ENCODE data around the gene IGFN1. TPM values are rescaled to one million over a fixed set of nuclear protein-coding genes. Genes with fewer than 3 reads are reported as not detected.

IGFN1 gene
- total RNA-seq, result not detected

DNA sequence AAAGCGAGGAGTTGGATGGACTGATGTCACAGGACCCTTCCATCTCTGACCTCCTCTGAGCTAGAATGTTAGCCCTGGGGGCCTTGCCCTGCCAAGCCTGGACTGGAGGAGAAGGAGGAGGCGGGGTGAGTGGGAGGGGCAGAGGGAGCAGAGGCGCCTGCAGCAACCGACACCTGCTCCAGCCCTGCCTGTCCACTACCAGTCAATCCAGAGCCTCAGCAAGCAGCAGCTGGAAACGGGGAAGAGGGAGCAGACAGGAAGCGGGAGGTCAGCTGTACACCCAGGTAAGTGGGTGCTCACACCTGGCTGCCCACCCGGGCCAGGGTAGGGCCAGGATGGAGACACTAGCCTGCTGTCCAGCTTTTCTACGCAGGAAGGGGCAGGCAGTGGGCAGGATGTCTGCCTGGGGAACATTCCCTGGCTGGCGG lies at the start of gene IGFN1:
IGFN1 (plus strand) TSS at position 201 of the 428 bp plus-strand sequence. CDS start 2,470 bp downstream, outside the sequence.
- no peak for ATAC-seq
- H3K27ac Mint-ChIP-seq, result no peak within 1 kb of the TSS
- peaks cover 13% of the 10 kb centered on the region for H3K27me3 Mint-ChIP-seq
- H3K36me3 Mint-ChIP-seq (ENCODE audit: low read depth), result no peaks in the 10 kb centered on the region
- H3K4me3 Mint-ChIP-seq, result no peak within 1 kb of the TSS
- H3K9me3 Mint-ChIP-seq (ENCODE audit: low read depth), result no peaks in the 10 kb centered on the region
- DNase-seq, result no peak
- ChIA-PET POLR2A (interaction anchor here (1.7 kb wide), 1 partner anchor 20 kb away, joined by 9 read pairs; no protein-coding TSS in a partner anchor), CTCF (interaction anchor here (0.7 to 1.2 kb wide), 3 partner anchors 24 to 91 kb away, joined by 3 to 4 read pairs (median 3); no protein-coding TSS in a partner anchor)
- H3K4me1 Mint-ChIP-seq, result peaks cover 4% of the 10 kb centered on the region
- intact Hi-C loops (cut with DNase I, micrococcal nuclease), result loop anchor here in 1 of 2 experiments (1.0 kb wide), 2 partner anchors 19 to 36 kb away; partner anchors contain the start of gene TMEM9

DNA sequence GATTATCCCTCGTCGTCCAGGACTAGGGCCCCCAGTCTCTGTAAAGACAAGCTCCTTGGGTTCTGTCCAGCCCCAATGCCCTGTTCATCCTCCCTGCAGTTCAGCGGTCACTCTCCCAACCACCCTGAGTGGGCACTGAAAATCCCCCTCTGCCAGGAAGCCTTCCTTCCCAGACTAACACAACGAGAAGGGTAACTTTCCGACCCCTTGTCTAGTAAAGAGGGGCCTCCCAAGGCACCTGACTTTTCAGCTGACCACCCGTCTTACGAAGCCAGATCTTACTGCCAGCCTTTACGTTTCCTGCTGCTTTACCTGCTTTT lies 49.7 kb upstream of the IGFN1 start:
- H3K4me3 Mint-ChIP-seq, result no peak overlapping the region
- ChIA-PET POLR2A (no interaction called here), CTCF (interaction anchor here (0.6 to 1.2 kb wide), 4 partner anchors 22 to 587 kb away, joined by 3 to 4 read pairs (median 3); no protein-coding TSS in a partner anchor)
- H3K36me3 Mint-ChIP-seq (ENCODE audit: low read depth), result peaks cover 14% of the 10 kb centered on the region
- no peak overlapping the region for H3K27ac Mint-ChIP-seq
- H3K9me3 Mint-ChIP-seq (ENCODE audit: low read depth), result no peaks in the 10 kb centered on the region
- ATAC-seq (no peak), DNase-seq (no peak)
- no peaks in the 10 kb centered on the region for H3K27me3 Mint-ChIP-seq
- no peaks in the 10 kb centered on the region for H3K4me1 Mint-ChIP-seq
- intact Hi-C loops (cut with DNase I, micrococcal nuclease), result no loop called here

DNA sequence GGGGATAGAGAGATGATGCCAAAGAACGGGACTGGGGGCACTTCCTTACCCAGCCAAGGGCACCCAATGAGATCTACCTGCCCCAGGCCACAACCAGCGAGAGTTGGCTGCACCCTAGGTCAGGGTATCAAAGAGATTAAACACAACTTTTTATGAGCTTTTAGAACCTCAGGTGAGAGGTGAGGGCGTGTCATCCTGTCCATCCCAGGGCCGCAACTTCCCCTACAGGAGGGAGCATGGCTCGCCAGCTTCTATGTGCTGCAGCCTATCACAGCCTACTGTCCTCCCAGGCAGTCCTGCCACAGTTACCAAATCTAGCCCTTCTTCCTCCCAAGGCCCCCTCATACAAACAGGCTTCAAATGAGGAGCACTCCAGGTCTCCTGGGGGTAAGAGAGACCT lies 49.2 kb upstream of the IGFN1 start:
- peaks cover 17% of the 10 kb centered on the region for H3K36me3 Mint-ChIP-seq (ENCODE audit: low read depth)
- H3K27ac Mint-ChIP-seq, result no peak overlapping the region
- ATAC-seq (no peak), DNase-seq (no peak)
- POLR2A ChIA-PET, result interaction anchor here (0.8 kb wide), 1 partner anchor 30 kb away, joined by 3 read pairs; no protein-coding TSS in a partner anchor
- no peak overlapping the region for H3K4me3 Mint-ChIP-seq
- CTCF ChIA-PET, result interaction anchor here (0.6 kb wide), 1 partner anchor 586 kb away, joined by 3 read pairs; no protein-coding TSS in a partner anchor
- intact Hi-C loops (cut with DNase I, micrococcal nuclease), result no loop called here
- H3K27me3 Mint-ChIP-seq, result no peaks in the 10 kb centered on the region
- H3K4me1 Mint-ChIP-seq, result no peaks in the 10 kb centered on the region
- no peaks in the 10 kb centered on the region for H3K9me3 Mint-ChIP-seq (ENCODE audit: low read depth)

DNA sequence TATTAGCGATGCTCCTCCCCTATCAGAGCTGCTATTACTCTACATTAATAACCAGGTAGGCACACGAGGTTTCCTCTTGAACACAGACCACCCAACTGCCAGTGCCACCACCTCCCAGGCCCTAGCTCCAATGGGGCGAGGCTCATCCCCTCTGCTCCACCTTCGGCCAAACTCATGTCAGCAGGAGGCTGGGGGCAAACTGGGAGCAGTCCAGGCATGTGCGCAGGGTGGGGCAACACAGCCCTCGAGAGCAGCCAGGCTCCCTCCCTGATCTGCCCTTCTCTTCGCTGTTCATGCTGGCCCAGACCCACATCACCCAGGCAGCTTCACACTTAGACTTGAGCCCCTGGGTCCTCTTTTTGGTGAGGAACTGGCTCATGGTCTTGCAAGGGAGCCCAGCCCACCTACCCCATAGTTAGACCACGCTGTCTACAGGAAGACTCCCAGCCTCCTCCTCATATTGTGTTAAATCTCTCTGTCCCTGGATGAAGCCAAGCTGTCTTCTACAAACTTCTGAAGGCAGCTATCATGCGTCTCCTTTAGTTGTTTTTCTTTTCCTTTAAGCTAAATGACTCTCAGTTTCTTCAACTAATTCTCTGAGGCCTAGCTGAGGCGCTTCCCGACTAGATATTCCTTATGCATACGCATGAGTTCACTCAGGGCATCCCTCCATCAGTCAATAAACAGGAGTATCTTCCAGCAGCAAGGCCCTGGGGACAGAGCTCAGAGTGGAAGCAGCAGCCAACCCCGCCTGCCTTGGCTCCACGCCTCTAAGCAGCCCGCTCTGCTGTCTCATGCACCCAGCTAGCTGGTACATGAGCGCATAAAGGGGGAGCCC lies 48.4 kb upstream of the IGFN1 start:
- H3K4me3 Mint-ChIP-seq, result no peak overlapping the region
- CTCF ChIA-PET, result no interaction called here
- DNase-seq (no peak), ATAC-seq (no peak)
- POLR2A ChIA-PET, result interaction anchor here (0.8 kb wide), 1 partner anchor 29 kb away, joined by 3 read pairs; no protein-coding TSS in a partner anchor
- H3K36me3 Mint-ChIP-seq (ENCODE audit: low read depth), result peaks cover 14% of the 10 kb centered on the region
- H3K27me3 Mint-ChIP-seq, result no peaks in the 10 kb centered on the region
- H3K9me3 Mint-ChIP-seq (ENCODE audit: low read depth), result no peaks in the 10 kb centered on the region
- intact Hi-C loops (cut with DNase I, micrococcal nuclease), result no loop called here
- H3K4me1 Mint-ChIP-seq, result no peaks in the 10 kb centered on the region
- no peak overlapping the region for H3K27ac Mint-ChIP-seq

DNA sequence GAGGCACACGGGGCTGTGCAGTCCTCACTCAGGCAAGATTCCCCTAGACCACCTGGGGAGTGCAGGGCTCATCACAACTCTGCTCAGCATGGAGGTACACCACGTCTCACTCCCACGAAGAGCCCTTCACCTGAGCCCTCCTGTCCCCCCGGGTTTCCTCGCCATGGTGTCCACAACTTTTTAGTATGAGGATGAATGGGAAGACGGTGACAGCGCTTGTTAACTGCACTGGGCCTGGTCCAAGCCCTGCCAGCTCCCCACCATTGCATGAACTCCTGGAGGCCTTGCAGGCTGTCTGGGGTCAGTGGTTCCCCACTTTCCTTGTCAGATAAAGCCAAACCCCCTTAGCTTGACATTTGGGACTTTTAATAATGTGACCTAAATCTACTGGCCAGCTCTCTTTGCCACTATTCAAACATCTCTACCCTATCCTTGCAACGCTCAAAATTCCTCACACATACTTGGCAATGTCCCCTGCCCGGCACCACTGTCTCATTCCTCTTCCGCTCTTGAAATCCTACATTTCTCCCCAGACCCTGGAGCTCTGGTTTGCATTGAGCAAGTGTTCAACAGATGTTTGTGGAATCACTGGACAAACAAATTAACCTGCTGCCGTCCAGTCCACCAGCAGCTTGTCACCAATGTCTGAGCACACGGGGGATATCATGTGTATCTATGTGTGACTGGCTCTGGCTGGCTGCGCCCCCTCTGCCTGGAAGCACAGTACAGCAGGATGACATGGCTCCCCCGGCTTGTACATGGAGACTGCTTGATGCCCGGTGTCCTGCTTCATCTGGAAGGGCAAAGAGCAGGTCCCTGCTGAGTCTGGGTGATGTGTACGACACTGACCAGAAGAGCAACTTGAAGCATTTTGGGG lies 47.5 kb upstream of the IGFN1 start:
- H3K4me1 Mint-ChIP-seq, result no peaks in the 10 kb centered on the region
- CTCF ChIA-PET, result no interaction called here
- H3K27me3 Mint-ChIP-seq, result no peaks in the 10 kb centered on the region
- H3K9me3 Mint-ChIP-seq (ENCODE audit: low read depth), result no peaks in the 10 kb centered on the region
- ATAC-seq, result no peak
- H3K27ac Mint-ChIP-seq, result no peak overlapping the region
- H3K36me3 Mint-ChIP-seq (ENCODE audit: low read depth), result peaks cover 14% of the 10 kb centered on the region
- POLR2A ChIA-PET, result no interaction called here
- H3K4me3 Mint-ChIP-seq, result no peak overlapping the region
- intact Hi-C loops (cut with DNase I, micrococcal nuclease), result no loop called here
- no peak for DNase-seq

DNA sequence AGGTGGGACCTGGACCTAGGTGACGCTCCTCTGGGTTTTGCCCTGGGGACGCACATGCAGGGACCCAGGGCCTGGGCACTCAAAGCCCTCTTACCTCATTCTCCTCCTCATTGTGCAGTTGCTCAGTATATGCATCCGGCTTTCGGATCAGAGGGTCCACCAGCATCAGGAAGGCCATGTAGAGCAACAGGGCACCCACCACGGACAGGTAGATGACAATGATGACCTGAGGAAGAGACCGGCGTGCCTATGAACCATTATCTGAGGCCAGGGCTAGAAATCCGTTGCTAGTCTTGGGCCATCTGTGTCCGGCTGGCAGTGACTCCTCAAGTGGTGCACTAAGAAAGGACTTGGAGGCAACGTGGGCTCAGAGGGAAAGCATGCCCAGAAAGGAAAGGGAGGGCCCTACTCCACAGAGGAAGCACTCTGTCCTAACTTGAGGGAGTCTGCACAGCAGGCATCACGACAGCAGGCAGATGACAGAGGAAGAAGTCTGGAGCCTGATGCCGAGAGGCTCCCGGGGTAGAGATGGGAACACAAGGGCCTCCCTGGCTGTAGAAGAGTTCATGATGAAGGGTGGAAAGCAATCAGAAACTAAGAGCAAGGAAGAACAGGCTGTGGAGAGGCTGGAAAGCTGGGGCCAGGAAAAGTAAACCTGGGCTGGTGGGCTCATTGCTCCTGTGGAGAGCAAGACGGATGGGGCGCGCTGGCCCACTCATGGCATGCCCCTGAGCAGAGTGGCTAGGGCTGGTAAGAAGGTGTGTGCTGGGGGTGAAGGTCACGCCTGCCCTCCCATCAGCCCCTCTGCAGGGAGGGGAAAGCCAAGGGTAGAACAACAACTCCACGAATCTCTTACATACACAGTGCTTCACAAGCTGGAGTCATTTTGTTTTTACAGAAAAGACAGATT lies 46.6 kb upstream of the IGFN1 start:
- Mint-ChIP-seq H3K9me3 (ENCODE audit: low read depth) (no peaks in the 10 kb centered on the region), H3K36me3 (ENCODE audit: low read depth) (peaks cover 14% of the 10 kb centered on the region), H3K27ac (no peak overlapping the region), H3K4me3 (no peak overlapping the region), H3K4me1 (no peaks in the 10 kb centered on the region), H3K27me3 (no peaks in the 10 kb centered on the region)
- ChIA-PET CTCF (no interaction called here), POLR2A (no interaction called here)
- ATAC-seq, result no peak
- DNase-seq, result no peak
- intact Hi-C loops (cut with DNase I, micrococcal nuclease), result no loop called here

DNA sequence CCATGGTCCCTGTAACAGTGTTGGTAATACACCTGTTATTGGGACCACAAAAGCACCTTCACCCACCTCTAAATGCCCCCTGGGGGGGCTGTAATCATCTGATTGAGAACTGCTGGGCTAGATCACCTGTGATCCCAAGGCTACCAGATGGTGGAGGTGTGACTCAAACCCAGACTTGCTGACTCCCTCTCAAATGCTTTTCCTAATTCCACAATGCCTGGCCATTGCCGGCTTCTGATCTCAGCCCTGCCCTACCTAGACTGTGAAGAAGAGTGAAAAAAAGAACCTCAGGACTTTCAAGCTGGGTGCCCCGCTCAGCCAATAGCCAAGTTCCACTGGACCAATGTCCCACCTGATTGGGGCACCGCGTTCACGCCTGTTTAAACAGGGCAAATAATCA lies 45.9 kb upstream of the IGFN1 start:
- no peak overlapping the region for H3K4me3 Mint-ChIP-seq
- H3K27ac Mint-ChIP-seq, result no peak overlapping the region
- DNase-seq (no peak), ATAC-seq (no peak)
- ChIA-PET CTCF (interaction anchor here (1.2 kb wide), 1 partner anchor 8 kb away, joined by 3 read pairs; no protein-coding TSS in a partner anchor), POLR2A (no interaction called here)
- no peaks in the 10 kb centered on the region for H3K27me3 Mint-ChIP-seq
- no peaks in the 10 kb centered on the region for H3K9me3 Mint-ChIP-seq (ENCODE audit: low read depth)
- no peaks in the 10 kb centered on the region for H3K4me1 Mint-ChIP-seq
- peaks cover 14% of the 10 kb centered on the region for H3K36me3 Mint-ChIP-seq (ENCODE audit: low read depth)
- intact Hi-C loops (cut with DNase I, micrococcal nuclease), result no loop called here

DNA sequence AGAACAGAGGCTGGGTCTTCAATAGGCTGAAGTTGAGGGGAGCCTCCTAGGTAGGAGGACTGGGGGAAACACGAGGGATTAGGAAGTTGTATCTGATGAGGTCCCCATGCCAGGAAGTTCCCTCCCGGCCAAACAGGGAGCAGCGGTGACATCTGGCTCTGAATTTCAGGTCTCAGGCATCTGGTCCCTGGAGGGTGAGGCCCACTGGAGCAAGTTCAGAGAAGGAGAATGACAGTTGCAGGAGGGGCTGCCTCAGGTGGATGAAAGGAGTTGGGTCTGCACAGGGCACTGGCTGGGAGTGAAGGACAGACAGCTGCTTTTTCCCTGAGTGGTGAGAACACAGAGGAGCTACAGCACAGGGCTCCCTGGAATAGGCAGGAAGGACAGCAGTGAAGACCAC lies 45.5 kb upstream of the IGFN1 start:
- H3K27ac Mint-ChIP-seq, result no peak overlapping the region
- no peak for ATAC-seq
- H3K4me1 Mint-ChIP-seq, result no peaks in the 10 kb centered on the region
- CTCF ChIA-PET, result interaction anchor here (1.2 to 1.4 kb wide), 2 partner anchors 8 to 26 kb away, joined by 3 to 4 read pairs; no protein-coding TSS in a partner anchor
- H3K4me3 Mint-ChIP-seq, result no peak overlapping the region
- no peaks in the 10 kb centered on the region for H3K9me3 Mint-ChIP-seq (ENCODE audit: low read depth)
- POLR2A ChIA-PET, result no interaction called here
- H3K27me3 Mint-ChIP-seq, result no peaks in the 10 kb centered on the region
- intact Hi-C loops (cut with DNase I, micrococcal nuclease), result no loop called here
- no peak for DNase-seq
- peaks cover 14% of the 10 kb centered on the region for H3K36me3 Mint-ChIP-seq (ENCODE audit: low read depth)

DNA sequence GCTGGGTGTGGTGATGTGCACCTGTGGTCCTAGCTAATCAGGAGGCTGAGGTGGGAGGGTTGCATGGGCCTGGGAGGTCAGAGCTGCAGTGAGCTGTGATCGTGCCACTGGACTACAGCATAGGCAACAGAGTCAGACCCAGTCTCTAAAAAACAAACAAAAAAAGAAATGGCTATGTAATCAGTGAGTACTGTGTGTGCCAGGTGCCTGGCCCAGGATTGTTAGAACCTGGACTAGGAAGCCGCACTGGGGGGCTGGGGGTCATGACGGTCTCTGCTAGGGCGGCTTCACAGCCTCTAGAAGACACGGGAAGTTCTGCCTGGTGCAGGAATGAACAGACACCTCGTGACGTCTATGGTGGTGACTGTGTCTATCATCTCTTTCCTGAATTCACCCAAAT lies 44.8 kb upstream of the IGFN1 start:
- POLR2A ChIA-PET, result no interaction called here

DNA sequence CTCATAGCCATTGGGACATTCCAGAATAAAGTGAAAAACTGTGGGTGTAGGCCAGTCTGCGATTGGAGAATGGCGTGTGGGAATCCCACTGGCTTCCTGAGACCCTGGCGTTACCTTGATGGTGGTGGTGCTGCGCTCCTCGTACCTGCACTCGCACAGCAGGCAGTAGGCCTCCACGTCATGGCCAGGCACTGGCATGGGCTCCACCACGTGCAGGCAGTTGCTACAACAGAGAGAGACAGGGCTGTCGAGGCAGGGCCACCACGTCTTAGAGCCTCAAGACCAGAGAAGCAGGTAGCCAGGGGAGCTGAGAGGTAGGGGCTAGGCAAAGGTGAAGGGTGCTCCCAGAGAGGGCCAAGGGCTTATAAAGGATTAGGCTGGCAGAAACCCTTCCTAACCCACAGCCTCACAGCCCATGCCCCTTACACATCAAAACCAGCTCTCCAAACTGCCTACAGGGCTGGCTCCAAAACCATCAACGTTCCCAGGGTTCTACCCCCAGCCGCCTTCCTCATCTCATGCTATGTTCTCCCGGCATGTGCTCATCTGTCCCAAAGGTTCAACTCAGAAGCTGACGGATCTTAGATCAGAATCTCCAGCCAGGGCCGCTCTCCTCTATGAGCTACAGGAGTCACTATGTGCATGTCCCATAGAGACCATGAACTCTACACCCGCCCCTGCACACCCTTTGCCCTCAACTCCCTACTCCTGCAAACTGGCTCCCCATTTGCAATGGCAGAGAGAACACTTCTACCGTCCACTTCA lies 43.8 kb upstream of the IGFN1 start:
- CTCF ChIA-PET, result interaction anchor here (0.6 to 1.4 kb wide), 3 partner anchors 27 to 216 kb away, joined by 3 to 4 read pairs (median 3); no protein-coding TSS in a partner anchor
- H3K27me3 Mint-ChIP-seq, result no peaks in the 10 kb centered on the region
- intact Hi-C loops (cut with DNase I, micrococcal nuclease), result no loop called here
- no peaks in the 10 kb centered on the region for H3K9me3 Mint-ChIP-seq (ENCODE audit: low read depth)
- no peaks in the 10 kb centered on the region for H3K4me1 Mint-ChIP-seq
- no peak overlapping the region for H3K4me3 Mint-ChIP-seq
- H3K27ac Mint-ChIP-seq, result no peak overlapping the region
- ATAC-seq, result no peak
- POLR2A ChIA-PET, result no interaction called here
- no peak for DNase-seq
- peaks cover 16% of the 10 kb centered on the region for H3K36me3 Mint-ChIP-seq (ENCODE audit: low read depth)

More for the DNA sequence above, 44.8 kb upstream of the IGFN1 start:
- intact Hi-C loops (cut with DNase I, micrococcal nuclease), result no loop called here
- Mint-ChIP-seq H3K9me3 (ENCODE audit: low read depth) (no peaks in the 10 kb centered on the region), H3K4me1 (no peaks in the 10 kb centered on the region), H3K36me3 (ENCODE audit: low read depth) (peaks cover 14% of the 10 kb centered on the region), H3K27ac (no peak overlapping the region), H3K27me3 (no peaks in the 10 kb centered on the region), H3K4me3 (no peak overlapping the region)
- ATAC-seq (no peak), DNase-seq (no peak)
- CTCF ChIA-PET, result interaction anchor here (1.2 to 1.4 kb wide), 2 partner anchors 9 to 26 kb away, joined by 3 to 4 read pairs; no protein-coding TSS in a partner anchor

Measured in activated CD4-positive, alpha-beta T cell treated with anti-CD3 and anti-CD28 coated beads for 36 hours (primary cell).